ENCODE results near the gene CPA5.

DNA sequence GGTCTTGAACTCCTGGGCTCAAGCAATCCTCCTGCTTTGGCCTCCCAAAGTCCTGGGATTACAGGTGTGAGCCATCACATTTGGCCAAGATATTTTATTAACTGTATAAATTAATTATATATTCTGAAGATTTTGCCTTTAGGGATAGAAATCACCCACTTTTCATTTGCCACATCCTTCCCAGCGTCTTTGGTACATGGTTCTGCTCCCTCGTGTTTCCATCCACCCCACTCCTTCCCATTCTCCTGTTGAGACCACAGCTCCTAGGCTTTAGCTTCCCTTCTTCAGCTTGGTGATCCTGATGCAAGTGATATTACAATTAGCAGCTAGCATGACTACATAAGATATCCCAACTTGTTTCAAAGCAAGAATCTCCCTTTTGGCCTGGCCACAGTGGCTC, 44.1 kb downstream of the CPA5 start:
- TF ChIP-seq CTCF (IDR thresholded peaks at IDR 0.05) (no peak), GABPB1 (CRISPR knock-in tag; IDR thresholded peaks at IDR 0.05) (no peak), MXD4 (CRISPR knock-in tag; IDR thresholded peaks at IDR 0.05; ENCODE audit: borderline replicate concordance) (no peak), CREB1 (CRISPR knock-in tag; IDR thresholded peaks at IDR 0.05) (no peak)
